HCT116 (cell line): ENCODE measurements around the gene PCDH9. TPM values are rescaled to one million over a fixed set of nuclear protein-coding genes. Genes with fewer than 3 reads are reported as not detected.

ENCODE experiments used
- ATAC-seq: fragments of 200-7000 bp; cut with Tn5 transposase; 2 replicates; pipeline ENCODE4 v1.9.1; 2020; ENCODE audit warnings: mild to moderate bottlenecking, moderate library complexity
- BruUV-seq: library from RNA; stranded (reverse); fragments of 400-500 nt; replicated peaks from 2 replicates; lab custom pipeline; 2021; lab: Mats Ljungman, UMichigan
- CTCF ChIA-PET: fragments of 300-600 bp; sonication (Branson Sonifier 250); formaldehyde crosslinking; loops from one replicate; lab custom pipeline; 2021; ENCODE audit warnings: antibody characterized with exemption; lab: Charles Lee
- POLR2A ChIA-PET: fragments of 300-600, 350-600 bp; sonication (Branson Sonifier 250); formaldehyde crosslinking; loops from one replicate; lab custom pipeline; 2021; ENCODE audit warnings: antibody characterized with exemption; lab: Charles Lee
- RAD21 ChIA-PET, 2 experiments: fragments of 300-600 bp; sonication (Branson Sonifier 250); formaldehyde crosslinking; loops; one replicate each; lab custom pipeline; 2023; ENCODE audit warnings: low total read pairs in 2 of 2; ENCODE audit not compliant: uncharacterized antibody in 2 of 2, unreplicated experiment in 2 of 2, low non-redundant PET in 1 of 2; lab: Charles Lee
- DNase-seq: peaks from one replicate; pipeline ENCODE4 v3.0.0-alpha.2; 2010; ENCODE audit warnings: low read depth, low spot score
- H2AFZ ChIP-seq: fragments of 200-600 bp; shearing (Covaris generic), sonication (generic); 2 replicates; pipeline ENCODE4 v1.6.1; 2017; ENCODE audit warnings: low read depth, mixed run types, mixed read lengths, antibody characterized with exemption, low read length; ENCODE audit not compliant: poor library complexity, severe bottlenecking
- H3K27ac ChIP-seq: 2 replicates; pipeline ENCODE4 v1.5.1; 2012; ENCODE audit warnings: low read depth, low read length
- H3K27me3 ChIP-seq: fragments of 200-600 bp; sonication (generic); 2 replicates; pipeline ENCODE4 v1.6.1; 2016; ENCODE audit warnings: mixed run types, low read length, mixed read lengths; ENCODE audit not compliant: insufficient read depth
- H3K36me3 ChIP-seq, 2 experiments: fragments of 200-500 bp in 1 of 2; fragments of 200-600 bp in 1 of 2; sonication (Bioruptor generic) in 1 of 2; sonication (generic) in 1 of 2; 2 replicates each; pipeline versions ENCODE4 v1.5.1 to v1.6.1; 2014 to 2016; ENCODE audit warnings: low read length in 2 of 2, inconsistent platforms in 1 of 2, mixed read lengths in 1 of 2, mixed run types in 1 of 2; ENCODE audit not compliant: insufficient read depth in 2 of 2, control insufficient read depth in 1 of 2
- H3K4me1 ChIP-seq, 2 experiments: fragments of 200-600 bp in 1 of 2; sonication (generic) in 1 of 2; 2 replicates each; pipeline versions ENCODE4 v1.5.1 to v1.6.1; 2012 to 2017; ENCODE audit warnings: low read length in 2 of 2, inconsistent platforms in 1 of 2, mild to moderate bottlenecking in 1 of 2, mixed read lengths in 1 of 2, mixed run types in 1 of 2, moderate library complexity in 1 of 2; ENCODE audit not compliant: insufficient read depth in 2 of 2, control insufficient read depth in 1 of 2
- H3K4me2 ChIP-seq: fragments of 200-600 bp; sonication (generic); 2 replicates; pipeline ENCODE4 v1.6.1; 2017; ENCODE audit warnings: mixed run types, low read length, mixed read lengths
- H3K4me3 ChIP-seq, 2 experiments: fragments of 200-600 bp in 1 of 2; sonication (generic) in 1 of 2; replicated peaks in 1 of 2; 2 replicates each; pipeline ENCODE4 v1.5.1; 2011 to 2016; ENCODE audit warnings: low read length in 2 of 2, control low read depth in 1 of 2, low read depth in 1 of 2, mild to moderate bottlenecking in 1 of 2, mixed read lengths in 1 of 2, mixed run types in 1 of 2
- H3K79me2 ChIP-seq: fragments of 200-600 bp; sonication (generic); 2 replicates; pipeline ENCODE4 v1.6.1; 2017; ENCODE audit warnings: mild to moderate bottlenecking, mixed run types, low read length, moderate library complexity, mixed read lengths; ENCODE audit not compliant: insufficient read depth
- H3K9ac ChIP-seq: fragments of 200-600 bp; sonication (generic); 2 replicates; pipeline ENCODE4 v1.6.1; 2016; ENCODE audit warnings: low read length, mixed read lengths
- H3K9me2 ChIP-seq: fragments of 200-600 bp; sonication (generic), shearing (Covaris generic); 2 replicates; pipeline ENCODE4 v1.6.1; 2017; ENCODE audit warnings: mixed run types, mild to moderate bottlenecking, moderate library complexity; ENCODE audit not compliant: insufficient read depth
- H3K9me3 ChIP-seq, 2 experiments: fragments of 200-500 bp in 1 of 2; fragments of 200-600 bp in 1 of 2; sonication (Bioruptor generic) in 1 of 2; sonication (generic) in 1 of 2; 2 replicates each; pipeline ENCODE4 v1.6.1; 2014 to 2017; ENCODE audit warnings: low read length in 2 of 2, mixed read lengths in 2 of 2, inconsistent platforms in 1 of 2, low read depth in 1 of 2, mild to moderate bottlenecking in 1 of 2, mixed run types in 1 of 2, moderate library complexity in 1 of 2; ENCODE audit not compliant: control insufficient read depth in 1 of 2, insufficient read depth in 1 of 2
- H4K20me1 ChIP-seq: fragments of 200-600 bp; sonication (generic), shearing (Covaris generic); 2 replicates; pipeline ENCODE4 v1.6.1; 2017; ENCODE audit warnings: mixed run types, mild to moderate bottlenecking, moderate library complexity; ENCODE audit not compliant: insufficient read depth
- CBX3 ChIP-seq: IDR thresholded peaks from 2 replicates; pipeline ENCODE4 v1.6.1; 2012; ENCODE audit warnings: low read depth
- CTCF ChIP-seq, 3 experiments: fragments of 200-600 bp in 1 of 3; sonication (generic) in 1 of 3; IDR thresholded peaks in 2 of 3; conservative IDR thresholded peaks in 1 of 3; 2 replicates each; pipeline ENCODE4 v1.5.1; 2012 to 2017; ENCODE audit warnings: low read depth in 2 of 3, low read length in 2 of 3, antibody characterized with exemption in 1 of 3, borderline replicate concordance in 1 of 3, control low read depth in 1 of 3, mild to moderate bottlenecking in 1 of 3, mixed read lengths in 1 of 3, mixed run types in 1 of 3, moderate library complexity in 1 of 3; ENCODE audit not compliant: insufficient read depth in 1 of 3
- EZH2 ChIP-seq: fragments of 200-600 bp; sonication (generic); IDR thresholded peaks from 2 replicates; pipeline ENCODE4 v1.6.1; 2017; ENCODE audit warnings: antibody characterized with exemption, mixed run types
- EZH2phosphoT487 ChIP-seq: fragments of 200-600 bp; IDR thresholded peaks from 2 replicates; pipeline ENCODE4 v1.6.1; 2018; ENCODE audit warnings: antibody characterized with exemption, borderline replicate concordance
- FOSL1 ChIP-seq: IDR thresholded peaks from 2 replicates; pipeline ENCODE4 v1.6.1; 2012; ENCODE audit warnings: low read depth
- JUND ChIP-seq: IDR thresholded peaks from 2 replicates; pipeline ENCODE4 v1.6.1; 2012
- POLR2AphosphoS5 ChIP-seq: IDR thresholded peaks from 2 replicates; pipeline ENCODE4 v1.6.1; 2011; ENCODE audit warnings: mild to moderate bottlenecking, low read depth, low read length, moderate library complexity
- RAD21 ChIP-seq: IDR thresholded peaks from 2 replicates; pipeline ENCODE4 v1.6.1; 2012; ENCODE audit warnings: low read depth, mild to moderate bottlenecking
- SP1 ChIP-seq: IDR thresholded peaks from 2 replicates; pipeline ENCODE4 v1.6.1; 2012; ENCODE audit warnings: low read depth
- SRF ChIP-seq: IDR thresholded peaks from 2 replicates; pipeline ENCODE4 v1.6.1; 2012; ENCODE audit warnings: low read depth
- YY1 ChIP-seq: IDR thresholded peaks from 2 replicates; pipeline ENCODE4 v1.6.1; 2011; ENCODE audit warnings: low read length, low read depth, moderate library complexity, mild to moderate bottlenecking; ENCODE audit not compliant: insufficient replicate concordance; ENCODE audit errors: extremely low read depth
- intact Hi-C: fragments of 100-400 bp; cut with micrococcal nuclease; formaldehyde crosslinking; loops from 2 replicates; pipeline ENCODE4 v1.10.0; 2022
- total RNA-seq: library from RNA; stranded (reverse); gene quantifications from one replicate; pipeline ENCODE4 v1.2.1, GENCODE V29; 2021; ENCODE audit not compliant: unreplicated experiment
- TF ChIP-seq, protein P1 (sequence below): IDR thresholded peaks from 2 replicates; pipeline ENCODE4 v1.6.1; 2012; ENCODE audit warnings: low read depth

The PCDH9 gene
- total RNA-seq, 1 experiment from 2014 or later: 0.02 TPM

DNA sequence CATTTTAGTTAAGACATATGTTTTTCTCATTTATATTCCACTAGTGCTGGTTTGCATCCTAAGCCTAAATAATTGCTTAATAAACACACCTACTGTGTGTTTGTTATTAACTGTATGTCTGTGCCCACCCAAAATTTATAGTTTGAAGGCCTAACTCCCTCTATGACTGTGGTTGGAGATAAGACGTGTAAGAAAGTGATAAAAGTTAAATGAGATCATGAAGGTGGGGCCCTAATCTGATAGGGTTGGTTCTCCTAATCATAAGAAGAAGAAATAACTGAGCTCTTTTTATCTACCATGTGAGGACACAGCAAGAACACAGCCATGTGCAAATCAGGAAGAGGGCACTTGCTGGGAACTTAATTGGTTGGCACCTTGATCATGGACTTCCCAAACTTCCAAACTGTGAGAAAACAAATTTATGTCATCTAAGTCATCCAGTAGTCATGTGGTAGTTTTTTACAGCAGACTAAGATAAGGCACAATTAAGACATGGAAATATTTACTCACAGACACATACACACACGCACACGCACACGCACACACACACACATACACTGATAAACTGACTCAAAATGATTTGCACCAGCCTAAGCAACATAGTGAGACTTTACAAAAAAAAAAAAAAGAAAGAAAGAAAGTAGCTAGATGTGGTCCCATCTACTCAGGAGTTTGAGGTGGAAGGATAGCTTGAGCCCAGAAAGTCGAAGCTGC, 662.1 kb downstream of the PCDH9 start:
- Histone ChIP-seq H2AFZ (no peak overlapping the region), H3K9me3 (no peaks in the 10 kb centered on the region), H4K20me1 (no peaks in the 10 kb centered on the region), H3K4me2 (no peak overlapping the region), H3K9me2 (no peaks in the 10 kb centered on the region), H3K27me3 (no peaks in the 10 kb centered on the region), H3K4me3 (no peak overlapping the region), H3K9ac (no peak overlapping the region), H3K27ac (no peak overlapping the region), H3K4me1 (no peaks in the 10 kb centered on the region), H3K36me3 (no peaks in the 10 kb centered on the region), H3K79me2 (no peaks in the 10 kb centered on the region)
- ATAC-seq (no peak), DNase-seq (no peak)
- ChIA-PET RAD21 (no interaction called here), POLR2A (no interaction called here), CTCF (no interaction called here)
- TF ChIP-seq, protein P1, sequence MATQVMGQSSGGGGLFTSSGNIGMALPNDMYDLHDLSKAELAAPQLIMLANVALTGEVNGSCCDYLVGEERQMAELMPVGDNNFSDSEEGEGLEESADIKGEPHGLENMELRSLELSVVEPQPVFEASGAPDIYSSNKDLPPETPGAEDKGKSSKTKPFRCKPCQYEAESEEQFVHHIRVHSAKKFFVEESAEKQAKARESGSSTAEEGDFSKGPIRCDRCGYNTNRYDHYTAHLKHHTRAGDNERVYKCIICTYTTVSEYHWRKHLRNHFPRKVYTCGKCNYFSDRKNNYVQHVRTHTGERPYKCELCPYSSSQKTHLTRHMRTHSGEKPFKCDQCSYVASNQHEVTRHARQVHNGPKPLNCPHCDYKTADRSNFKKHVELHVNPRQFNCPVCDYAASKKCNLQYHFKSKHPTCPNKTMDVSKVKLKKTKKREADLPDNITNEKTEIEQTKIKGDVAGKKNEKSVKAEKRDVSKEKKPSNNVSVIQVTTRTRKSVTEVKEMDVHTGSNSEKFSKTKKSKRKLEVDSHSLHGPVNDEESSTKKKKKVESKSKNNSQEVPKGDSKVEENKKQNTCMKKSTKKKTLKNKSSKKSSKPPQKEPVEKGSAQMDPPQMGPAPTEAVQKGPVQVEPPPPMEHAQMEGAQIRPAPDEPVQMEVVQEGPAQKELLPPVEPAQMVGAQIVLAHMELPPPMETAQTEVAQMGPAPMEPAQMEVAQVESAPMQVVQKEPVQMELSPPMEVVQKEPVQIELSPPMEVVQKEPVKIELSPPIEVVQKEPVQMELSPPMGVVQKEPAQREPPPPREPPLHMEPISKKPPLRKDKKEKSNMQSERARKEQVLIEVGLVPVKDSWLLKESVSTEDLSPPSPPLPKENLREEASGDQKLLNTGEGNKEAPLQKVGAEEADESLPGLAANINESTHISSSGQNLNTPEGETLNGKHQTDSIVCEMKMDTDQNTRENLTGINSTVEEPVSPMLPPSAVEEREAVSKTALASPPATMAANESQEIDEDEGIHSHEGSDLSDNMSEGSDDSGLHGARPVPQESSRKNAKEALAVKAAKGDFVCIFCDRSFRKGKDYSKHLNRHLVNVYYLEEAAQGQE: no peak
- no peak for TF ChIP-seq EZH2phosphoT487
- intact Hi-C loops: no loop called here
- BruUV-seq: no TSS peak

- no peak for ATAC-seq
- no TSS peak for BruUV-seq
- no peaks in the 10 kb centered on the region for H3K36me3 ChIP-seq
- H3K79me2 ChIP-seq: no peaks in the 10 kb centered on the region
- CTCF ChIA-PET: no interaction called here
- no peaks in the 10 kb centered on the region for H3K9me2 ChIP-seq
- H3K9ac ChIP-seq: no peak overlapping the region
- RAD21 ChIA-PET: no interaction called here
- no peak overlapping the region for H3K4me2 ChIP-seq
- H3K27ac ChIP-seq: no peak overlapping the region
- no peaks in the 10 kb centered on the region for H3K27me3 ChIP-seq
- H4K20me1 ChIP-seq: no peaks in the 10 kb centered on the region
- intact Hi-C loops: no loop called here
- no peak overlapping the region for H2AFZ ChIP-seq
- no peak for DNase-seq
- H3K9me3 ChIP-seq: no peaks in the 10 kb centered on the region
- POLR2A ChIA-PET: no interaction called here
- H3K4me3 ChIP-seq: no peak overlapping the region
- no peaks in the 10 kb centered on the region for H3K4me1 ChIP-seq
- TF ChIP-seq JUND (no peak), FOSL1 (no peak), YY1 (no peak), SP1 (no peak), CTCF (IDR thresholded peaks at IDR 0.05 in 2 of 3, conservative IDR thresholded peaks at IDR 0.05 in 1 of 3; ENCODE audit: borderline replicate concordance in 1 of 3, insufficient read depth in 1 of 3, low read depth in 2 of 3, low read length in 2 of 3) (no peak), CBX3 (no peak), RAD21 (no peak), SRF (no peak), POLR2AphosphoS5 (no peak), EZH2phosphoT487 (no peak), EZH2 (no peak)
Observed at GRCh38 chr13:66565279-66565678, 664.9 kb downstream of the PCDH9 start.
